K562 (cell line): ENCODE data around the gene GLT8D2. TPM values are rescaled to one million over a fixed set of nuclear protein-coding genes. Genes with fewer than 3 reads are reported as not detected.
A peak's percentile ranks its signal among the peaks of the same experiment; 100 is the strongest.

Experiments used
- ARHGAP35 ChIP-seq: fragments of 450-650 bp; IDR thresholded peaks from 2 replicates; pipeline ENCODE4 v1.6.1; 2018; ENCODE audit not compliant: partially characterized antibody
- BHLHE40 ChIP-seq: IDR thresholded peaks from 2 replicates; pipeline ENCODE4 v1.6.1; 2011; ENCODE audit warnings: low read length, improper control_type of control experiment
- GATAD2B ChIP-seq: fragments of 450-650 bp; IDR thresholded peaks from 2 replicates; pipeline ENCODE4 v1.6.1; 2017; ENCODE audit warnings: mild to moderate bottlenecking, borderline replicate concordance
- NFXL1 ChIP-seq: fragments of 450-650 bp; formaldehyde crosslinking; IDR thresholded peaks from 2 replicates; pipeline ENCODE4 v1.4.0; 2021; ENCODE audit warnings: mild to moderate bottlenecking
- NFYB ChIP-seq: IDR thresholded peaks from 2 replicates; pipeline ENCODE4 v1.6.1; 2011; ENCODE audit warnings: mild to moderate bottlenecking, moderate library complexity; ENCODE audit not compliant: insufficient read length; ENCODE audit errors: extremely low read depth
- PYGO2 ChIP-seq: fragments of 450-650 bp; IDR thresholded peaks from 2 replicates; pipeline ENCODE4 v1.6.1; 2016; ENCODE audit warnings: mild to moderate bottlenecking, missing genetic modification characterization, moderate library complexity, missing compliant biosample characterization
- RAD51 ChIP-seq: fragments of 450-650 bp; IDR thresholded peaks from 2 replicates; pipeline ENCODE4 v1.7.1; 2016; ENCODE audit warnings: low read depth, mild to moderate bottlenecking, borderline replicate concordance
- RBM14 ChIP-seq: fragments of 200-400 bp; formaldehyde crosslinking; IDR thresholded peaks from 2 replicates; pipeline ENCODE4 v1.6.1; 2018; ENCODE audit warnings: low read depth, mild to moderate bottlenecking, low read length, moderate library complexity, borderline replicate concordance; ENCODE audit not compliant: insufficient read depth
- TFE3 ChIP-seq: fragments of 450-650 bp; formaldehyde crosslinking; IDR thresholded peaks from 2 replicates; pipeline ENCODE4 v1.4.0; 2020; ENCODE audit warnings: mild to moderate bottlenecking, mixed read lengths
- U2AF1 ChIP-seq: fragments of 200-400 bp; formaldehyde crosslinking; optimal IDR thresholded peaks from 2 replicates; pipeline ENCODE3; 2017; ENCODE audit warnings: mild to moderate bottlenecking, low read depth, low read length, moderate library complexity
- ZBTB9 ChIP-seq: fragments of 450-650 bp; formaldehyde crosslinking; IDR thresholded peaks from 2 replicates; pipeline ENCODE4 v1.4.0; 2020; ENCODE audit warnings: mild to moderate bottlenecking, moderate library complexity
- ZNF239 ChIP-seq: fragments of 250-450 bp; sonication (Bioruptor Pico); IDR thresholded peaks from 2 replicates; pipeline ENCODE4 v1.4.0; 2020; ENCODE audit warnings: mild to moderate bottlenecking
- ZNF695 ChIP-seq: fragments of 450-650 bp; formaldehyde crosslinking; IDR thresholded peaks from 2 replicates; pipeline ENCODE4 v1.4.0; 2020; ENCODE audit warnings: mild to moderate bottlenecking, moderate library complexity
- polyA plus RNA-seq, 8 experiments: library from polyadenylated mRNA; depleted of rRNA in 4 of 8; stranded (reverse) in 5 of 8; unstranded in 3 of 8; fragments of >200 nt; fragmentation: Nextera tagmentation in 2 of 8; fragmentation: Illumina TruSeq in 1 of 8; extraction: Ambion mirVana in 2 of 8; extraction: Trizol in 1 of 8; gene quantifications; 2 replicates each; pipeline versions ENCODE4 v1.2.1 to v1.2.3, GENCODE V29; 2011 to 2014; ENCODE audit warnings: inconsistent platforms in 1 of 8, missing spikeins in 1 of 8
- total RNA-seq, 7 experiments: library from RNA; depleted of rRNA in 6 of 7; stranded (reverse); fragments of >200 nt in 6 of 7; fragmentation: Illumina TruSeq in 2 of 7; extraction: Trizol in 2 of 7; gene quantifications; 2 replicates each; pipeline versions ENCODE4 v1.2.1 to v1.2.3, GENCODE V29; 2011 to 2021; ENCODE audit warnings: low replicate concordance in 1 of 7

GLT8D2 gene
- total and polyA plus RNA-seq, 9 of the 15 experiments (the other 6 are each of a cell fraction or from before 2014, with no cell fraction given): 0.18 to 0.27 (median 0.18) TPM; not detected in 6

- TF ChIP-seq BHLHE40: peak; percentile 74
- TF ChIP-seq ZBTB9 (CRISPR knock-in tag): no peak
- TF ChIP-seq TFE3 (CRISPR knock-in tag): peak; percentile 83
- no peak for TF ChIP-seq ZNF239
- peak; percentile 41; the same call in 1 of the 2 replicates for TF ChIP-seq RAD51
- TF ChIP-seq RBM14: no peak
- no peak for TF ChIP-seq GATAD2B
- no peak for TF ChIP-seq U2AF1
- TF ChIP-seq PYGO2 (tag): no peak
- no peak for TF ChIP-seq ZNF695 (CRISPR knock-in tag)
- no peak for TF ChIP-seq ARHGAP35
- TF ChIP-seq NFYB: no peak
- TF ChIP-seq NFXL1 (CRISPR knock-in tag): no peak
Observed at GRCh38 chr12:103964805-103965204, 85.2 kb downstream of the GLT8D2 start (continued).
